Measurements from ENCODE around the gene DEPP1. TPM values are rescaled to one million over a fixed set of nuclear protein-coding genes. Genes with fewer than 3 reads are reported as not detected.

The DEPP1 gene
- total RNA-seq, 2 experiments from 2014 or later, result not detected

DNA sequence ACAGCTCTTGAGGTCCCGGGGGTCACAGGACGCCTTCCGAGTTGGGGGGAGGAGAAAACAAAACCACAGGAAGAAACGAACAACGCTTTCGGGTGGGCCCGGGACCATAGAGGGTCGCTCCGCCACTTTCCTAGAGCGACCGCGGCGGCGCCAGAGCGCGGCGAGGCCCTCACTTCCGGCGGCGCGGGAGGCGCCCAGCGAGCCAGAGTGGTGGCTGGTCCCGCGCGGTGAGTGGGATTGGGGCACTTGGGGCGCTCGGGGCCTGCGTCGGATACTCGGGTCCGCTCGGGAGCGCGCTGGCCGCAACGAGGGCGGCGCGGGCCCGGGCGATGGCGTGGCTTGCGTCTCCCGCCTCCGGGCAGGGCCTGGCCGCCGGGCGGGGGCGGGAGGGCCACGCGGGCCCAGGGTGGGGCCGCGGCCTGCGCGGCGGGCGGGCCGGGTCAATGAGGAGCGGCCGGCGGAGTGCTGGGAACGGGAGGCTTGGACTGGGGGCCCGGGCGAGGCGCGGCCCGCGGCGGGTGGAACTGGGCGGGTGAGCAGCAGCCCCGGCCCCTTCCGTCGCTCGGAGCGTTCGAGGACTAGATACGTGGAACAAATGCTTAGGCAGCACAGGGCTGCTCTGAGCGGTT lies 22.3 kb upstream of the DEPP1 start, which contains the start of gene ZNF22:
ZNF22 (plus strand) TSS at position 172 of the 629 bp plus-strand sequence. CDS start 2,446 bp downstream, outside the sequence.
- peaks cover 23% of the 10 kb centered on the region for H3K9me3 Mint-ChIP-seq (ENCODE audit: insufficient read depth)
- H3K4me1 Mint-ChIP-seq (ENCODE audit: low read depth), result peaks cover 52% of the 10 kb centered on the region
- CTCF ChIA-PET, result interaction anchor here (0.9 to 2.9 kb wide), 6 partner anchors 7 to 68 kb away, joined by 3 to 15 read pairs (median 3); no protein-coding TSS in a partner anchor
- H3K27me3 Mint-ChIP-seq (ENCODE audit: low read depth), result peaks cover 3% of the 10 kb centered on the region
- peak within 1 kb of the TSS; percentile 94 for H3K4me3 Mint-ChIP-seq
- ATAC-seq (peak; percentile 87), DNase-seq (peak; percentile 83)
- peaks cover 43% of the 10 kb centered on the region for H3K36me3 Mint-ChIP-seq (ENCODE audit: low read depth)
- POLR2A ChIA-PET, result interaction anchor here (0.7 to 2.3 kb wide), 10 partner anchors 19 to 421 kb away, joined by 3 to 7 read pairs (median 4); partner anchors contain the start of genes DEPP1 and RASSF4
- peak within 1 kb of the TSS; percentile 99 for H3K27ac Mint-ChIP-seq

- Mint-ChIP-seq H3K36me3 (ENCODE audit: low read depth) (peaks cover 37% of the 10 kb centered on the region), H3K4me3 (peak overlapping the region; percentile 87), H3K27ac (peak overlapping the region; percentile 99), H3K4me1 (ENCODE audit: low read depth) (peaks cover 59% of the 10 kb centered on the region), H3K27me3 (ENCODE audit: low read depth) (peaks cover 3% of the 10 kb centered on the region), H3K9me3 (ENCODE audit: insufficient read depth) (peaks cover 23% of the 10 kb centered on the region)
- ATAC-seq (no peak), DNase-seq (no peak)
- ChIA-PET POLR2A (interaction anchor here (0.7 to 2.3 kb wide), 8 partner anchors 20 to 421 kb away, joined by 3 to 7 read pairs (median 4); partner anchors contain the start of gene DEPP1), CTCF (interaction anchor here (0.9 to 2.9 kb wide), 6 partner anchors 8 to 136 kb away, joined by 3 to 15 read pairs (median 4); no protein-coding TSS in a partner anchor)
Observed at GRCh38 chr10:45000138-45000751, 21.6 kb upstream of the DEPP1 start.

GRCh38 chr10:44998146-44998631 lies 19.6 kb upstream of the DEPP1 start:
- Mint-ChIP-seq H3K9me3 (ENCODE audit: insufficient read depth) (peaks cover 4% of the 10 kb centered on the region), H3K4me3 (no peak overlapping the region), H3K27me3 (ENCODE audit: low read depth) (peaks cover 3% of the 10 kb centered on the region), H3K27ac (no peak overlapping the region), H3K36me3 (ENCODE audit: low read depth) (peaks cover 16% of the 10 kb centered on the region), H3K4me1 (ENCODE audit: low read depth) (peaks cover 57% of the 10 kb centered on the region)
- peak; percentile 17 for DNase-seq
- CTCF ChIA-PET, result interaction anchor here (1.3 kb wide), 1 partner anchor 65 kb away, joined by 3 read pairs; no protein-coding TSS in a partner anchor
- POLR2A ChIA-PET, result no interaction called here
- no peak for ATAC-seq

GRCh38 chr10:44997105-44997748 lies 18.6 kb upstream of the DEPP1 start:
- Mint-ChIP-seq H3K4me1 (ENCODE audit: low read depth) (peaks cover 49% of the 10 kb centered on the region), H3K4me3 (no peak overlapping the region)

GRCh38 chr10:44995914-44996669 lies 17.5 kb upstream of the DEPP1 start:
- ATAC-seq (no peak), DNase-seq (peak; percentile 19)
- Mint-ChIP-seq H3K27ac (peak overlapping the region; percentile 85), H3K4me1 (ENCODE audit: low read depth) (peaks cover 46% of the 10 kb centered on the region), H3K4me3 (no peak overlapping the region), H3K36me3 (ENCODE audit: low read depth) (no peaks in the 10 kb centered on the region), H3K27me3 (ENCODE audit: low read depth) (peaks cover 3% of the 10 kb centered on the region), H3K9me3 (ENCODE audit: insufficient read depth) (no peaks in the 10 kb centered on the region)
- ChIA-PET CTCF (interaction anchor here (0.8 to 3.2 kb wide), 3 partner anchors 12 to 64 kb away, joined by 3 to 23 read pairs (median 4); no protein-coding TSS in a partner anchor), POLR2A (no interaction called here)

More at GRCh38 chr10:44997105-44997748, 18.6 kb upstream of the DEPP1 start:
- H3K27me3 Mint-ChIP-seq (ENCODE audit: low read depth), result peaks cover 3% of the 10 kb centered on the region
- CTCF ChIA-PET, result interaction anchor here (0.8 to 1.3 kb wide), 2 partner anchors 10 to 64 kb away, joined by 3 read pairs; no protein-coding TSS in a partner anchor
- H3K9me3 Mint-ChIP-seq (ENCODE audit: insufficient read depth), result peaks cover 3% of the 10 kb centered on the region
- DNase-seq (peak; percentile 15), ATAC-seq (no peak)
- H3K27ac Mint-ChIP-seq, result no peak overlapping the region
- H3K36me3 Mint-ChIP-seq (ENCODE audit: low read depth), result peaks cover 6% of the 10 kb centered on the region
- POLR2A ChIA-PET, result no interaction called here

DNA sequence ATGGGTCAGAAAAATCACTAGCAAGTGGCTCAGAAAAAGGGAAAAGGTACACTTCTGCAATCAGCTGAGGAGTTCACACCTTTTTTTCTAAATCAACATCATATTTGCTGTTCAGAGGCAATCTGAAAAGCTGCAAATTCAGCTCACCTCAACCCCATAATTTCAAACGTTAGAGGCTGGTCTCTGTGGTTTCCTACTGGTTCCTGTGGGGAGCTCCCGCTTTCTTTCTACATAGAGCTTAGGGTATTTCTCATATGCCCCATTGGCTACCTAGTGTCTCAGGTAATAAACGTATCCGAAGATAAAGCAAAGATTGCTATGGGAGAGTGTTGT lies 16.9 kb upstream of the DEPP1 start:
- Mint-ChIP-seq H3K27me3 (ENCODE audit: low read depth) (peaks cover 3% of the 10 kb centered on the region), H3K4me1 (ENCODE audit: low read depth) (peaks cover 44% of the 10 kb centered on the region), H3K36me3 (ENCODE audit: low read depth) (no peaks in the 10 kb centered on the region), H3K9me3 (ENCODE audit: insufficient read depth) (no peaks in the 10 kb centered on the region), H3K27ac (peak overlapping the region; percentile 85), H3K4me3 (no peak overlapping the region)
- DNase-seq (peak; percentile 36), ATAC-seq (peak; percentile 48)
- ChIA-PET CTCF (interaction anchor here (0.8 to 3.2 kb wide), 4 partner anchors 12 to 63 kb away, joined by 3 to 23 read pairs (median 6); no protein-coding TSS in a partner anchor), POLR2A (no interaction called here)

GRCh38 chr10:44994752-44995530 lies 16.3 kb upstream of the DEPP1 start:
- DNase-seq (peak; percentile 17), ATAC-seq (no peak)
- Mint-ChIP-seq H3K9me3 (ENCODE audit: insufficient read depth) (no peaks in the 10 kb centered on the region), H3K27me3 (ENCODE audit: low read depth) (peaks cover 3% of the 10 kb centered on the region), H3K4me3 (no peak overlapping the region), H3K36me3 (ENCODE audit: low read depth) (no peaks in the 10 kb centered on the region), H3K27ac (no peak overlapping the region), H3K4me1 (ENCODE audit: low read depth) (peaks cover 38% of the 10 kb centered on the region)
- ChIA-PET CTCF (interaction anchor here (0.8 to 3.2 kb wide), 4 partner anchors 13 to 62 kb away, joined by 3 to 23 read pairs (median 6); no protein-coding TSS in a partner anchor), POLR2A (no interaction called here)

DNA sequence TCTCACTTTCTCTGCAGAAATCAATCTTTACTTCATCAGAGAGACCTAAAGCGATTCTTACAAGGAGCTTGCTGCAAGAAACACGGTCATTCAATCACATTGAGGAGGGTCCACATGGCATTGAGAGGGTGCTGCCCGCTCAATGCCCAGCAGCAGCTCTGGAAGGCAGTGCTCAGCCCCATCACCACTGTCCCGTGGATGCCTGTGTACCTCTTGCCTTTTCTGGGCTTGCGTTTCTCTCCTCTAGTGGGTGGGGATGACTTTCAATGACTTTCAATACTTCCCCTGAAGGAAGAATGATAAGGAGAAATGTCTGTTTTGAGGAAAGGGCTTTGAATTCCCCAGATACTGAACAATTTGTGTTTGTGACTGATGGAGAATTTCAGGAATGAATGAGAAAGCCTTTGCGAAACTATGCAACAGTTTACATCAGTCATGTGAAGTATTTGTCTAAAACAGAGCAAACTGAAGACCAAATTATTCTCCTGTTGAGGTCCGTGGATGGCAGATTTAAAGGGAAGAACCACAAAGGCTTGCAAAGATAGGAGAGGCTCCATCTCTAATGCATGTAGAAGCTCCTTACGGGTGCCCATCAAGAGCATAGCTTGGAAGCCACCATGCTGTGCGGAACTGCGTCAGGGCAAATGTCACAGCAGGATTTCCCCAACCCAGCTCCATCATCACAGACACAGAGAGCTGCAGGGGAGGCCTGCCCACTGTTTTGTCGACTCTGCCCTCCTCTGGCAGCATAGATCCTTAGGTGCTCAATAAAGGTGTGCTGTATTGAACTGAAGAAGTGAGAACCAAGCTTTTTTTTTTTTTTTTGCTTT lies 15.5 kb upstream of the DEPP1 start:
- no peak overlapping the region for H3K4me3 Mint-ChIP-seq
- ATAC-seq, result no peak
- no peak overlapping the region for H3K27ac Mint-ChIP-seq
- H3K4me1 Mint-ChIP-seq (ENCODE audit: low read depth), result peaks cover 31% of the 10 kb centered on the region
- POLR2A ChIA-PET, result interaction anchor here (1.0 kb wide), 1 partner anchor 28 kb away, joined by 3 read pairs; no protein-coding TSS in a partner anchor
- no peaks in the 10 kb centered on the region for H3K9me3 Mint-ChIP-seq (ENCODE audit: insufficient read depth)
- DNase-seq, result peak; percentile 15
- peaks cover 3% of the 10 kb centered on the region for H3K27me3 Mint-ChIP-seq (ENCODE audit: low read depth)
- CTCF ChIA-PET, result interaction anchor here (1.3 to 3.2 kb wide), 2 partner anchors 27 to 62 kb away, joined by 9 to 23 read pairs; no protein-coding TSS in a partner anchor
- no peaks in the 10 kb centered on the region for H3K36me3 Mint-ChIP-seq (ENCODE audit: low read depth)

DNA sequence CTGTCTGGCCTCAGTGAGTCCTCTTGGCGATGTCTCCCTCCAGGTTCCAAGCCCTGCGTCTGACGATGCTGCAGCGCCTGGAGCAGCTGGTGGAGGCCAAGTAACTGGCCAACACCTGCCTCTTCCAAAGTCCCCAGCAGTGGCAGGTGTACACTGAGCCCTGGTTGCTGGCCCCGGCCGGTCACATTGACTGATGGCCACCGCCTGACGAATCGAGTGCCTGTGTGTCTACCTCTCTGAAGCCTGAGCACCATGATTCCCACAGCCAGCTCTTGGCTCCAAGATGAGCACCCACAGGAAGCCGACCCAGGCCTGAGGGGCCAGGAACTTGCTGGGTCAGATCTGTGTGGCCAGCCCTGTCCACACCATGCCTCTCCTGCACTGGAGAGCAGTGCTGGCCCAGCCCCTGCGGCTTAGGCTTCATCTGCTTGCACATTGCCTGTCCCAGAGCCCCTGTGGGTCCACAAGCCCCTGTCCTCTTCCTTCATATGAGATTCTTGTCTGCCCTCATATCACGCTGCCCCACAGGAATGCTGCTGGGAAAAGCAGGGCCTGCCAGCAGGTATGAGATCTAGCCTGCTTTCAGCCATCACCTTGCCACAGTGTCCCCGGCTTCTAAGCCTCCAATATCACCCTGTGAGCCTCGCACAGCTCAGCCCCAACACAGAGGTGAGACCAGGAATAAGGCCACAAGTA lies 14.8 kb upstream of the DEPP1 start:
- Mint-ChIP-seq H3K4me1 (ENCODE audit: low read depth) (peaks cover 31% of the 10 kb centered on the region), H3K4me3 (no peak overlapping the region), H3K9me3 (ENCODE audit: insufficient read depth) (no peaks in the 10 kb centered on the region), H3K27me3 (ENCODE audit: low read depth) (peaks cover 5% of the 10 kb centered on the region), H3K36me3 (ENCODE audit: low read depth) (no peaks in the 10 kb centered on the region), H3K27ac (no peak overlapping the region)
- ChIA-PET POLR2A (interaction anchor here (1.0 kb wide), 1 partner anchor 27 kb away, joined by 3 read pairs; no protein-coding TSS in a partner anchor), CTCF (interaction anchor here (3.2 kb wide), 1 partner anchor 61 kb away, joined by 23 read pairs; no protein-coding TSS in a partner anchor)
- peak; percentile 16 for DNase-seq
- no peak for ATAC-seq
